ENCODE results near the gene HEATR9. TPM values are rescaled to one million over a fixed set of nuclear protein-coding genes. Genes with fewer than 3 reads are reported as not detected.

HEATR9 gene
- total RNA-seq, 2 donors from 2014 or later: not detected

DNA sequence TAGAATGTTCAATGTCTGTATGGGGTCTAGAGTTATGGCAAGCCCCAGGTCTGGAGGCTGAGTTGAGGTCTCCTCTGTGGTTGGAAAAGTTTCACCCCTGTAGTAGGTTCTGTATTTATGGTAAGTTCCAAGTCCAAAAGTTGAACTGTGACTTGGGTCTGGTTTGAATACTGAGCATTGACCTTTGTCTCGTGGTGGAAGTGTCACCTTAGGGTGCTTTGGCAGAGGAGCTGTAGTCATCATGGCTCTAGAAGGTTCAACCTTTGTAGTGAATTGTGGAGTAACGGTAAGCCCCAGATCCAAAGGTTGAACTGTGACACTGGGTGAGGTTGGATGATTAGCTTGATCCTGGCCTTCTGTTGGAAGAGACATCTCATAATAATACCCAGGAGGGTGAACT lies 44.3 kb upstream of the HEATR9 start:
- no peak for DNase-seq (ENCODE audit: low spot score)
- no peaks in the 10 kb centered on the region for H3K4me1 ChIP-seq
- no peak overlapping the region for H3K27ac ChIP-seq
- H3K4me3 ChIP-seq: no peak overlapping the region
- H3K27me3 ChIP-seq: no peaks in the 10 kb centered on the region
- H3K36me3 ChIP-seq: no peaks in the 10 kb centered on the region
- TF ChIP-seq, protein P1, sequence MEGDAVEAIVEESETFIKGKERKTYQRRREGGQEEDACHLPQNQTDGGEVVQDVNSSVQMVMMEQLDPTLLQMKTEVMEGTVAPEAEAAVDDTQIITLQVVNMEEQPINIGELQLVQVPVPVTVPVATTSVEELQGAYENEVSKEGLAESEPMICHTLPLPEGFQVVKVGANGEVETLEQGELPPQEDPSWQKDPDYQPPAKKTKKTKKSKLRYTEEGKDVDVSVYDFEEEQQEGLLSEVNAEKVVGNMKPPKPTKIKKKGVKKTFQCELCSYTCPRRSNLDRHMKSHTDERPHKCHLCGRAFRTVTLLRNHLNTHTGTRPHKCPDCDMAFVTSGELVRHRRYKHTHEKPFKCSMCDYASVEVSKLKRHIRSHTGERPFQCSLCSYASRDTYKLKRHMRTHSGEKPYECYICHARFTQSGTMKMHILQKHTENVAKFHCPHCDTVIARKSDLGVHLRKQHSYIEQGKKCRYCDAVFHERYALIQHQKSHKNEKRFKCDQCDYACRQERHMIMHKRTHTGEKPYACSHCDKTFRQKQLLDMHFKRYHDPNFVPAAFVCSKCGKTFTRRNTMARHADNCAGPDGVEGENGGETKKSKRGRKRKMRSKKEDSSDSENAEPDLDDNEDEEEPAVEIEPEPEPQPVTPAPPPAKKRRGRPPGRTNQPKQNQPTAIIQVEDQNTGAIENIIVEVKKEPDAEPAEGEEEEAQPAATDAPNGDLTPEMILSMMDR (IDR thresholded peaks at IDR 0.05): no peak
- no peaks in the 10 kb centered on the region for H3K9me3 ChIP-seq

DNA sequence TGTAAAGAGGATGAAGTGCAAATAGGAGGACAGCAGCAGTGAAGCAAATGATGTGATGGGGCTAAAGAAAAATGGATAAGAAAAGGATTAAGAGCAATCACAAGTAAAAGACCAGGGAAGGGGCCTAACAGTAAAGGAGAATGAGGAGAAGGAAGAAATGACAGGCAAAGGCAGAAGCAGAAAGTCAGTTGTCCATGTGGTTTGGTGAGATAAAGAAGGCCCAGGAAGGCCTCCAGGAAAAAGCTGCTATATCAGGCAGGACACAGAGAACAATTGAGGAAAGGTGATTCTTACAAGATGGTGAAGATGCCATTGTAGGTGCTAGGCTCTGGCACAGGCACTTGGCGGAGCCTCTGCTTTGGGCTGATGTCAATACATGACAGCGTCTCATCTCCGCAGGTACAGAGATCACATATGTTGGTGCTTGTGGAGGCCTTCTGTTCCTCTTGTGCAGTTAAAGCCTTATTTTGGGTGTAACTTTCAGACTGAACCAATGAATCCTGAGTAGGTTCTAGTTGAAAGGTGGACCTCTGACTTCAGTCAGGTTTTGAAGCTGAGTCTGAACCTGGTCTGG lies 43.7 kb upstream of the HEATR9 start:
- Histone ChIP-seq H3K27ac (no peak overlapping the region), H3K27me3 (no peaks in the 10 kb centered on the region), H3K9me3 (no peaks in the 10 kb centered on the region), H3K4me3 (no peak overlapping the region), H3K36me3 (no peaks in the 10 kb centered on the region), H3K4me1 (no peaks in the 10 kb centered on the region)
- TF ChIP-seq, protein P1 (IDR thresholded peaks at IDR 0.05): no peak
- no peak for DNase-seq (ENCODE audit: low spot score)

DNA sequence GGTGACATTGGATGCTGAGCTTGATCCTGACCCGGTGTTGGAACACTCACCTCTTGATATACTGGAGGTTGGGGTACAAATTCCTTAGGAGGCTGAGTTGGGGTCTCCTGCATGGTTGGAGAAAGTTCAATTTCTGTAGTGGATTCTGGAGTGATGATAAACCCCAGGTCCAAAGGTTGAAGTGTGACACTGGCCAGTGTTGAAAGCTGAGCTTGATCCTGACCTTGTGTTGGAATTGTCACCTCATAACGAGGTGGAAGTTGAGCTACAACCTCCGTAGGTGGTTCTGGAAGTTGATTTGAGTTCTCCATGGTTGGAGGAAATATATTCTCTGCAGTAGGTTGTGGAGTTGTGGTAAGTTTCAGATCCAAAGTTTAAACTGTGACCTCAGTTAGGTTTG lies 40.7 kb upstream of the HEATR9 start:
- no peak for DNase-seq (ENCODE audit: low spot score)
- TF ChIP-seq, protein P1 (IDR thresholded peaks at IDR 0.05): no peak
- Histone ChIP-seq H3K36me3 (no peaks in the 10 kb centered on the region), H3K9me3 (no peaks in the 10 kb centered on the region), H3K4me1 (no peaks in the 10 kb centered on the region), H3K4me3 (no peak overlapping the region), H3K27ac (no peak overlapping the region), H3K27me3 (no peaks in the 10 kb centered on the region)

DNA sequence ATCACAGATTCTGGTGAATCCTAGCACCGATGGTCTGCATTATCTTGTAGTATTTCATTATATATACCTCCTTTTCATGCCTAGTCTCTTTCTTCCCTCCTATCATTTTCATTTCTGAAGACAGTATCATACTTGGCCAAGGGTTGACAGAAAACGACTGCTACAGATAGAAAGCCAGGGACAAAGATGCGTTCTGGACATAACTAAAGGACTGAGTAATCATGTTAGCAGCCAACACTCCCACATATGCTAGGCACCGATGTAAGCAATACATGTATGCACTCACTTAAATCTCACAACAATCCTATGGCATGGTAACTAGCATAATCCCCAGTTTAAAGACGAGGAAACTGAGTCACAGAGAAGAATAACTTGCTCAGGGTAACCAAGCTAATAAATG lies 39.0 kb upstream of the HEATR9 start:
- TF ChIP-seq, protein P1 (IDR thresholded peaks at IDR 0.05): no peak
- H3K27ac ChIP-seq: no peak overlapping the region
- no peak overlapping the region for H3K4me3 ChIP-seq
- no peaks in the 10 kb centered on the region for H3K27me3 ChIP-seq
- H3K36me3 ChIP-seq: no peaks in the 10 kb centered on the region
- DNase-seq (ENCODE audit: low spot score): no peak
- no peaks in the 10 kb centered on the region for H3K4me1 ChIP-seq
- no peaks in the 10 kb centered on the region for H3K9me3 ChIP-seq

DNA sequence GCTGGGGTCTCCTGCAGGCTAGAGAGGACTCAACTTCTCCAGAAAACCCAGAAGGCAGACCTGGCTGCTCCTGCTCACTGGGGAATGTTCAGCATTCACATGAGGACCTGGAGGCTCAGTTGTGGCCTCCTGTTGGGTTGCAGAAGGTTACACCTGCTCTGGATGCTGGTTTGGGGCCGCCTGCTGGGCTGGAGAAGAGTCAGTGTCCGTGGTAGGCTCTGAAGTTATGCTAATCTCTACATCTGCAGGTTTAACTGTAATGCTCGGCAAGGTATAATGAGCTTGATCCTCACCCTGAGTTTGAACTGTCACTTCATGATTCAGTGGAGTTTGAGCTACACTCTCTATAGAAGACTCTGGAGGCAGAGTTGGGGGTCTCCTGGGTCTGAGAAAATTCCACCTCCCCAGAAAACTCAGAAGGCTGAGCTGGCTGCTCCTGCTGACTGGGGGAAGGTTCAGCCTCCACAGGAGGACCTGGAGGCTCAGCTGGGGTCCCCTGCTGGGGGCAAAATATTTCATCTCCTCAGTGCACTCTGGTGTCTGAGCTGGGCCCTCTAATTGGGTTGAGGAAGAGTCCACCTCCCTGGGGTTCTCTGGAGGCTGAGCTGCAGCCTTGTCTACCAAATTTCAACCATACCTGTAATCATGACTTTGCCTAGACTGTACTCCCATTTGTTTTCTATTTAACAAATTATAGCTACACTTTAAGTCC lies 38.4 kb upstream of the HEATR9 start:
- no peaks in the 10 kb centered on the region for H3K4me1 ChIP-seq
- no peaks in the 10 kb centered on the region for H3K9me3 ChIP-seq
- H3K27me3 ChIP-seq: no peaks in the 10 kb centered on the region
- DNase-seq (ENCODE audit: low spot score): no peak
- H3K4me3 ChIP-seq: no peak overlapping the region
- TF ChIP-seq, protein P1 (IDR thresholded peaks at IDR 0.05): no peak
- no peaks in the 10 kb centered on the region for H3K36me3 ChIP-seq
- H3K27ac ChIP-seq: no peak overlapping the region
